ENCODE results near the gene SLCO4A1. TPM values are rescaled to one million over a fixed set of nuclear protein-coding genes. Genes with fewer than 3 reads are reported as not detected.

Gene SLCO4A1
- total and polyA plus RNA-seq, 2 donors (not counting 1 experiment from before 2014, with no cell fraction given): 2.1 to 79.5 TPM

DNA sequence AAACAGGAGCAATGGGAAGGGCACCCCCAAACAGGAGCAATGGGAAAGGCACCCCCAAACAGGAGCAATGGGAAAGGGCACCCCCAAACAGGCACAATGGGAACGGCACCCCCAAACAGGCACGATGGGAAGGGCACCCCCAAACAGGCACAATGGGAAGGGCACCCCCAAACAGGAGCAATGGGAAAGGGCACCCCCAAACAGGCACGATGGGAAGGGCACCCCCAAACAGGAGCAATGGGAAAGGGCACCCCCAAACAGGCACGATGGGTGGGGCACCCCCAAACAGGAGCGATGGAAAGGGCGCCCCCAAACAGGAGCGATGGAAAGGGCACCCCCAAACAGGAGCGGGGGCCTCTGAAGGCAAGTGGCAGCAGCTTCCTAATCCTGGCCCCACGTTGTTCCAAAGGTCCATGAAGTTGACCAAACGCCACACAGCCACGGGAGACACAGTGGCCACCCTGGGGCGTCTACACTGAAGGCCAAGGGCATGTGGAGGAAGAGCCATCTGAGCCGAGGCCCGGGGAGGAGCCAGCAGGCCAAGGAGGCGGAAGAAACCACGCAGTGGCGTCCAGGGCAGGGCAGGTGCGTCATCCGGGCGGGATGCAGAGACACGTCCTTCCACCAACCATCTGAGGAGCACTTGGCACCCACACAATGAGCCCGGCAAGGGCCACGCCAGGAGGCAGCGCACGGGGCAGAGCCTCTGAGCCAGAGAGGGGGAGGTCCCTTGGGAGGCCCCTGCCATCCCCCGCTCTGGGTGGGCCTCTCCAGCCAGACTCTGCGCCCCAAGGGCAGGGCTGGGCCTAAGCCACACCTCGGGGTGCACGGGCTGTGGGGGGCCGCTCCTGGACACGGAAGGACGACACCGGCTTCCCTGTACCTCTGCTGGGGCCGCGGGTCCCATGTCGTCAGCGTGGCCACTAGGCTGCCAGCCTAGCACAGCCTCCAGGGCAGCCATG, 44.8 kb downstream of the SLCO4A1 start:
- CTCF ChIA-PET: interaction anchor here (1.0 kb wide), 1 partner anchor 13 kb away, joined by 3 read pairs; no protein-coding TSS in a partner anchor

More for the DNA sequence above, 44.8 kb downstream of the SLCO4A1 start:
- Histone ChIP-seq H3K79me2 (ENCODE audit: control insufficient read depth, insufficient read depth, low read length) (no peaks in the 10 kb centered on the region), H3K36me3 (replicated peaks in 1 of 2; ENCODE audit: control extremely low read depth in 1 of 2, control insufficient read depth in 1 of 2, extremely low read depth in 1 of 2, insufficient read depth in 2 of 2, low read length in 1 of 2) (no peaks in the 10 kb centered on the region), H3K27me3 (replicated peaks in 1 of 4; ENCODE audit: control extremely low read depth in 1 of 4, control insufficient read depth in 3 of 4, insufficient read depth in 4 of 4, low read length in 3 of 4) (peaks cover 0 to 13% (median 4%) of the 10 kb centered on the region in 4 experiments), H2AFZ (ENCODE audit: insufficient read depth, low read depth, low read length, poor library complexity, severe bottlenecking) (no peak overlapping the region), H3K4me3 (ENCODE audit: control extremely low read depth in 1 of 5, extremely low read depth in 1 of 5, insufficient read depth in 1 of 5, low read depth in 2 of 5, low read length in 4 of 5) (no peak overlapping the region), H3K4me1 (ENCODE audit: control insufficient read depth in 2 of 2, insufficient read depth in 2 of 2, low read length in 2 of 2) (peaks cover 6 to 10% of the 10 kb centered on the region in 2 donors), H4K20me1 (ENCODE audit: control insufficient read depth, insufficient read depth, low read length, poor library complexity, severe bottlenecking) (no peaks in the 10 kb centered on the region), H3K4me2 (replicated peaks; ENCODE audit: low read depth, low read length, poor library complexity, severe bottlenecking) (no peak overlapping the region), H3K27ac (ENCODE audit: low read length in 2 of 2) (no peak overlapping the region), H3K9ac (ENCODE audit: low read length) (no peak overlapping the region), H3K9me3 (ENCODE audit: control extremely low read depth in 1 of 3, control insufficient read depth in 2 of 3, insufficient read depth in 1 of 3, low read length in 2 of 3) (no peaks in the 10 kb centered on the region)
- intact Hi-C loops (cut with micrococcal nuclease): no loop called here
- DNase-seq: no peak
- Mint-ChIP-seq H3K9me3 (ENCODE audit: insufficient read depth) (no peaks in the 10 kb centered on the region), H3K27me3 (peaks cover 23% of the 10 kb centered on the region), H3K4me1 (peaks cover 10% of the 10 kb centered on the region), H3K27ac (no peak overlapping the region), H3K4me3 (no peak overlapping the region)
- no peak for ATAC-seq (ENCODE audit: low read depth)
- TF ChIP-seq CTCF (IDR thresholded peaks at IDR 0.05): no peak
- no peak for TF ChIP-seq EZH2 (IDR thresholded peaks at IDR 0.05; ENCODE audit: borderline replicate concordance, insufficient read depth, low read depth, low read length, poor library complexity, severe bottlenecking)
- WGBS (ENCODE audit: insufficient coverage): 92% methylated on average over 35 of the region's 37 CpGs
- POLR2A ChIA-PET: interaction anchor here (0.6 kb wide), 1 partner anchor 170 kb away, joined by 4 read pairs; no protein-coding TSS in a partner anchor

Measured in B cell (primary cell).